ENCODE data around the gene WDR83.
"Not testable (repeated sequence)": the region's sequence is repeated elsewhere in the genome, so short reads cannot be mapped to it uniquely, and the experiment has no call there.

WDR83 gene

GRCh38 chr19:12666265-12667048, at the start of gene WDR83, which contains the start of gene MAN2B1:
Gene WDR83 (plus strand): TSS chr19:12666807. CDS start chr19:12669791, 2,984 bp downstream.
Gene MAN2B1 (minus strand): TSS chr19:12666742. CDS start chr19:12666701, 41 bp downstream.
- ATAC-seq: peak; percentile 77
- peak; percentile 90 for DNase-seq

- ATAC-seq: no peak
- DNase-seq: no peak
Measured at GRCh38 chr19:12617646-12618045, 49.0 kb upstream of the WDR83 start.

- ATAC-seq: not testable (repeated sequence)
Measured at GRCh38 chr19:12621253-12622024, 45.2 kb upstream of the WDR83 start.

GRCh38 chr19:12623361-12624031, 43.1 kb upstream of the WDR83 start:
- no peak for ATAC-seq

More at GRCh38 chr19:12621253-12622024, 45.2 kb upstream of the WDR83 start:
- DNase-seq: not testable (repeated sequence)

GRCh38 chr19:12626958-12627357, 39.6 kb upstream of the WDR83 start:
- no peak for ATAC-seq
- no peak for DNase-seq

More at GRCh38 chr19:12623361-12624031, 43.1 kb upstream of the WDR83 start:
- no peak for DNase-seq

- DNase-seq: no peak
Measured at GRCh38 chr19:12628040-12629022, 38.3 kb upstream of the WDR83 start.

GRCh38 chr19:12629215-12629614, 37.4 kb upstream of the WDR83 start:
- ATAC-seq (no peak), DNase-seq (no peak)

More at GRCh38 chr19:12628040-12629022, 38.3 kb upstream of the WDR83 start:
- ATAC-seq: no peak

GRCh38 chr19:12636631-12637030, 30.0 kb upstream of the WDR83 start:
- DNase-seq: no peak
- ATAC-seq: no peak

GRCh38 chr19:12638611-12639182, 27.9 kb upstream of the WDR83 start:
- DNase-seq: no peak
- ATAC-seq: no peak

GRCh38 chr19:12639901-12640613, 26.6 kb upstream of the WDR83 start:
- DNase-seq (peak; percentile 93), ATAC-seq (peak; percentile 97)

- no peak for DNase-seq
Measured at GRCh38 chr19:12641456-12641855, 25.2 kb upstream of the WDR83 start.

GRCh38 chr19:12642506-12642905, 24.1 kb upstream of the WDR83 start:
- no peak for ATAC-seq
- DNase-seq: no peak

More at GRCh38 chr19:12641456-12641855, 25.2 kb upstream of the WDR83 start:
- no peak for ATAC-seq

GRCh38 chr19:12643716-12644115, 22.9 kb upstream of the WDR83 start:
- ATAC-seq, DNase-seq: not testable (repeated sequence)

GRCh38 chr19:12646551-12646950, 20.1 kb upstream of the WDR83 start:
- DNase-seq (no peak), ATAC-seq (no peak)

GRCh38 chr19:12647047-12647446, 19.6 kb upstream of the WDR83 start:
- ATAC-seq (no peak), DNase-seq (no peak)

- peak; percentile 40 for ATAC-seq
- DNase-seq: peak; percentile 59
Measured at GRCh38 chr19:12647490-12648071, 19.0 kb upstream of the WDR83 start.

GRCh38 chr19:12648088-12648487, 18.5 kb upstream of the WDR83 start:
- DNase-seq (no peak), ATAC-seq (no peak)

- ATAC-seq (no peak), DNase-seq (no peak)
Measured at GRCh38 chr19:12649941-12650340, 16.7 kb upstream of the WDR83 start.

GRCh38 chr19:12652219-12652618, 14.4 kb upstream of the WDR83 start:
- no peak for DNase-seq
- ATAC-seq: no peak

- DNase-seq: no peak
- ATAC-seq: no peak
Measured at GRCh38 chr19:12655546-12655945, 11.1 kb upstream of the WDR83 start.
